ENCODE results near the gene CD72.

Gene CD72

GRCh38 chr9:35575478-35575877 lies 42.7 kb downstream of the CD72 start:
- no peak for DNase-seq (ENCODE audit: low read depth)
- no peak for TF ChIP-seq CTCF (IDR thresholded peaks at IDR 0.05; ENCODE audit: low read depth, low read length, missing control alignments)
- no peak overlapping the region for H3K4me3 ChIP-seq (ENCODE audit: low read depth, low read length)

GRCh38 chr9:35574578-35575122 lies 43.6 kb downstream of the CD72 start:
- no peak for DNase-seq (ENCODE audit: low read depth)

GRCh38 chr9:35570709-35571504 lies 47.3 kb downstream of the CD72 start:
- DNase-seq (ENCODE audit: low read depth): no peak
- TF ChIP-seq CTCF (IDR thresholded peaks at IDR 0.05; ENCODE audit: low read depth, low read length, missing control alignments): no peak
- H3K4me3 ChIP-seq (ENCODE audit: low read depth, low read length): no peak overlapping the region

More at GRCh38 chr9:35574578-35575122, 43.6 kb downstream of the CD72 start:
- no peak for TF ChIP-seq CTCF (IDR thresholded peaks at IDR 0.05; ENCODE audit: low read depth, low read length, missing control alignments)
- H3K4me3 ChIP-seq (ENCODE audit: low read depth, low read length): no peak overlapping the region

GRCh38 chr9:35569206-35569605 lies 49.0 kb downstream of the CD72 start:
- no peak for DNase-seq (ENCODE audit: low read depth)
- H3K4me3 ChIP-seq (ENCODE audit: low read depth, low read length): no peak overlapping the region
- TF ChIP-seq CTCF (IDR thresholded peaks at IDR 0.05; ENCODE audit: low read depth, low read length, missing control alignments): no peak

- H3K4me3 ChIP-seq (ENCODE audit: low read depth, low read length): no peak overlapping the region
- no peak for TF ChIP-seq CTCF (IDR thresholded peaks at IDR 0.05; ENCODE audit: low read depth, low read length, missing control alignments)
- DNase-seq (ENCODE audit: low read depth): no peak
Measured at GRCh38 chr9:35568196-35568595, 50.0 kb downstream of the CD72 start.

GRCh38 chr9:35566417-35566816 lies 51.8 kb downstream of the CD72 start:
- TF ChIP-seq CTCF (IDR thresholded peaks at IDR 0.05; ENCODE audit: low read depth, low read length, missing control alignments): peak; percentile 12
- H3K4me3 ChIP-seq (ENCODE audit: low read depth, low read length): no peak overlapping the region
- no peak for DNase-seq (ENCODE audit: low read depth)

GRCh38 chr9:35564658-35565061 lies 53.6 kb downstream of the CD72 start:
- H3K4me3 ChIP-seq (ENCODE audit: low read depth, low read length): no peak overlapping the region
- no peak for DNase-seq (ENCODE audit: low read depth)
- TF ChIP-seq CTCF (IDR thresholded peaks at IDR 0.05; ENCODE audit: low read depth, low read length, missing control alignments): no peak

All from GM12864 (cell line).